SK-N-SH (cell line): ENCODE results near the gene PALM2AKAP2. TPM values are rescaled to one million over a fixed set of nuclear protein-coding genes. Genes with fewer than 3 reads are reported as not detected.

Experiments used
- CTCF ChIA-PET: fragments of 300-600, 350-600 bp; formaldehyde crosslinking; extraction: SDS; loops from one replicate; lab custom pipeline; 2021; lab: Yijun Ruan, JAX
- POLR2A ChIA-PET: fragments of 350-600 bp; sonication (Branson Sonifier 250); formaldehyde crosslinking; extraction: SDS; loops from one replicate; lab custom pipeline; 2020; ENCODE audit warnings: antibody characterized with exemption, inconsistent platforms; lab: Yijun Ruan, JAX
- DNase-seq: peaks from one replicate; pipeline ENCODE4 v3.0.0; 2012
- H2AFZ ChIP-seq: fragments of 200-600 bp; sonication (generic); 2 replicates; pipeline ENCODE4 v1.8.1; 2016; ENCODE audit warnings: antibody characterized with exemption, mild to moderate bottlenecking, low read depth
- H3F3A ChIP-seq: fragments of 200-600 bp; sonication (generic); replicated peaks from 2 replicates; pipeline ENCODE3; 2016; ENCODE audit warnings: antibody characterized with exemption, mild to moderate bottlenecking; ENCODE audit not compliant: insufficient read depth
- H3K27ac ChIP-seq, 2 experiments: fragments of 200-500 bp in 1 of 2; fragments of 200-600 bp in 1 of 2; sonication (Bioruptor generic) in 1 of 2; sonication (generic), shearing (Covaris generic) in 1 of 2; 2 replicates each; pipeline versions ENCODE4 v1.5.1 to v1.6.1; 2014 to 2016; ENCODE audit warnings: low read depth in 2 of 2, inconsistent platforms in 1 of 2, low read length in 1 of 2, mild to moderate bottlenecking in 1 of 2, mixed read lengths in 1 of 2
- H3K27me3 ChIP-seq: fragments of 200-600 bp; sonication (generic), shearing (Covaris generic); 2 replicates; pipeline ENCODE4 v1.6.1; 2016; ENCODE audit warnings: mixed run types; ENCODE audit not compliant: insufficient read depth
- H3K36me3 ChIP-seq, 2 experiments: fragments of 200-500 bp in 1 of 2; fragments of 200-600 bp in 1 of 2; sonication (Bioruptor generic) in 1 of 2; sonication (generic) in 1 of 2; replicated peaks in 1 of 2; 2 replicates each; pipeline versions ENCODE3 to v1.5.1; 2014 to 2016; ENCODE audit warnings: low read length in 1 of 2, mild to moderate bottlenecking in 1 of 2; ENCODE audit not compliant: insufficient read depth in 2 of 2, control insufficient read depth in 1 of 2
- H3K4me1 ChIP-seq, 2 experiments: fragments of 200-500 bp in 1 of 2; fragments of 200-600 bp in 1 of 2; sonication (Bioruptor generic) in 1 of 2; sonication (generic), shearing (Covaris generic) in 1 of 2; 2 replicates each; pipeline versions ENCODE4 v1.5.1 to v1.6.1; 2014 to 2016; ENCODE audit warnings: low read depth in 1 of 2, low read length in 1 of 2, mixed run types in 1 of 2; ENCODE audit not compliant: insufficient read depth in 2 of 2, control insufficient read depth in 1 of 2
- H3K4me2 ChIP-seq: fragments of 200-600 bp; sonication (generic), shearing (Covaris generic); 2 replicates; pipeline ENCODE4 v1.6.1; 2017; ENCODE audit warnings: mixed run types
- H3K4me3 ChIP-seq, 2 experiments: fragments of 200-500 bp in 1 of 2; fragments of 200-600 bp in 1 of 2; sonication (Bioruptor generic) in 1 of 2; sonication (generic), shearing (Covaris generic) in 1 of 2; 2 replicates each; pipeline versions ENCODE4 v1.5.1 to v1.8.1; 2014 to 2016; ENCODE audit warnings: low read depth in 2 of 2, inconsistent platforms in 1 of 2, low read length in 1 of 2, mild to moderate bottlenecking in 1 of 2, mixed read lengths in 1 of 2, moderate library complexity in 1 of 2
- H3K79me2 ChIP-seq: fragments of 200-600 bp; sonication (generic); 2 replicates; pipeline ENCODE4 v1.8.1; 2017; ENCODE audit warnings: mild to moderate bottlenecking; ENCODE audit not compliant: insufficient read depth
- H3K9ac ChIP-seq: fragments of 200-600 bp; sonication (generic); 2 replicates; pipeline ENCODE4 v1.6.1; 2017; ENCODE audit warnings: mixed run types
- H3K9me2 ChIP-seq: fragments of 200-600 bp; sonication (generic); 2 replicates; pipeline ENCODE4 v1.6.1; 2017; ENCODE audit warnings: mixed run types
- H3K9me3 ChIP-seq: fragments of 200-600 bp; sonication (generic); 2 replicates; pipeline ENCODE4 v1.6.1; 2017; ENCODE audit warnings: mixed run types, mild to moderate bottlenecking, moderate library complexity
- H4K20me1 ChIP-seq: fragments of 200-600 bp; sonication (generic); 2 replicates; pipeline ENCODE4 v1.6.1; 2017; ENCODE audit warnings: mild to moderate bottlenecking, mixed run types; ENCODE audit not compliant: insufficient read depth
- CHD2 ChIP-seq: fragments of 150-350 bp; IDR thresholded peaks from 2 replicates; pipeline ENCODE4 v1.6.1; 2018; ENCODE audit warnings: low read length; ENCODE audit not compliant: partially characterized antibody
- ELF1 ChIP-seq: IDR thresholded peaks from 2 replicates; pipeline ENCODE4 v1.4.0; 2012
- EP300 ChIP-seq, 2 experiments: IDR thresholded peaks; 2 replicates each; pipeline versions ENCODE4 v1.4.0 to v1.6.1; 2012; ENCODE audit warnings: borderline replicate concordance in 1 of 2, low read depth in 1 of 2, low read length in 1 of 2
- EZH2phosphoT487 ChIP-seq: fragments of 200-600 bp; sonication (generic); IDR thresholded peaks from 2 replicates; pipeline ENCODE4 v1.6.1; 2017; ENCODE audit warnings: low read depth, mixed run types, mild to moderate bottlenecking, antibody characterized with exemption, moderate library complexity, borderline replicate concordance
- FOSL2 ChIP-seq: IDR thresholded peaks from 2 replicates; pipeline ENCODE4 v1.4.0; 2012; ENCODE audit warnings: low read depth, mild to moderate bottlenecking, moderate library complexity, borderline replicate concordance
- FOXJ3 ChIP-seq: sonication (generic); formaldehyde crosslinking; IDR thresholded peaks from 2 replicates; pipeline ENCODE4 v1.5.1; 2020; ENCODE audit warnings: mild to moderate bottlenecking, missing genetic modification reagents
- FOXM1 ChIP-seq: IDR thresholded peaks from 2 replicates; pipeline ENCODE4 v1.4.0; 2012; ENCODE audit warnings: low read depth, mild to moderate bottlenecking
- GABPA ChIP-seq: IDR thresholded peaks from 2 replicates; pipeline ENCODE4 v1.4.0; 2012; ENCODE audit warnings: low read depth, mild to moderate bottlenecking
- MEF2A ChIP-seq: IDR thresholded peaks from 2 replicates; pipeline ENCODE4 v1.4.0; 2012; ENCODE audit warnings: low read depth, borderline replicate concordance
- NFIC ChIP-seq: IDR thresholded peaks from 2 replicates; pipeline ENCODE4 v1.4.0; 2012; ENCODE audit warnings: borderline replicate concordance
- POLR2AphosphoS5 ChIP-seq: IDR thresholded peaks from 2 replicates; pipeline ENCODE4 v1.6.1; 2012; ENCODE audit warnings: low read depth, low read length
- RCOR1 ChIP-seq: fragments of 150-350 bp; IDR thresholded peaks from 2 replicates; pipeline ENCODE4 v1.6.1; 2017; ENCODE audit warnings: antibody characterized with exemption, low read length
- TAF1 ChIP-seq: IDR thresholded peaks from 2 replicates; pipeline ENCODE4 v1.6.1; 2012; ENCODE audit warnings: low read depth, mild to moderate bottlenecking, low read length, moderate library complexity, borderline replicate concordance
- WGBS: methylation state at CpG from one replicate; pipeline ENCODE4 v1.1.6; 2017; ENCODE audit warnings: low lambda C conversion rate; 5-methylcytosine and 5-hydroxymethylcytosine counted together
- polyA plus RNA-seq, 3 experiments: library from polyadenylated mRNA; depleted of rRNA; stranded (reverse); fragments of >200 nt; gene quantifications; 2 replicates each; pipeline ENCODE4 v1.2.3, GENCODE V29; 2012
- TF ChIP-seq, protein P1 (sequence below): IDR thresholded peaks from 2 replicates; pipeline ENCODE4 v1.4.0; 2012; ENCODE audit warnings: low read depth, borderline replicate concordance
- TF ChIP-seq, protein P2 (sequence below): IDR thresholded peaks from 2 replicates; pipeline ENCODE4 v1.4.0; 2012; ENCODE audit warnings: low read depth

PALM2AKAP2 gene
- polyA plus RNA-seq, 1 of the 3 experiments (the other 2 are of a cell fraction) = 4.3 TPM

DNA sequence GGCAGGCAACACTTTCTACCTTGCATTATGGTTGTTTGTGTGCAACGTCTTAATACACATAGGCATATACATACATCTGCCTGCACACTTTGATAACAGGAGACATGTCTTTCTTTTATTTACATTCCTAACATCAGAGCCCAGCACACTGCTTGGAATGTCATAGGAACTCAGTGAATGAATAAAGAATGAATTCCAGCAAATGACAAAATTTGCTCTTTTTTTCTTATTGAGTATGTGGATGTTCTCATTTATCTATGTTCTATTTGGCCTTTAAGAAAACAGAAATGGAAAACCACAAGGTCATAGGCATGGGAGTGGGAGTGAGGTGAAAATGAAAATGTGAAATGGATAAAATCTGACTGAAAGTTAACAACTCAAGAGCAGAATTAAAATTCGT, 36.3 kb upstream of the PALM2AKAP2 start:
- Histone ChIP-seq H3K27me3 (no peaks in the 10 kb centered on the region; the same call in 1 of the 2 replicates), H3K36me3 (no peaks in the 10 kb centered on the region), H3K79me2 (no peaks in the 10 kb centered on the region), H3K9me2 (no peaks in the 10 kb centered on the region), H3K9me3 (no peaks in the 10 kb centered on the region), H3K9ac (no peak overlapping the region), H3K4me3 (no peak overlapping the region), H4K20me1 (no peaks in the 10 kb centered on the region), H3F3A (no peaks in the 10 kb centered on the region), H3K4me2 (no peak overlapping the region), H3K4me1 (no peaks in the 10 kb centered on the region; a peak in 2 of 4 replicates), H3K27ac (no peak overlapping the region), H2AFZ (no peak overlapping the region)
- 6% methylated on average over 2 of the region's 2 CpGs for WGBS
- DNase-seq = no peak
- ChIA-PET CTCF (no interaction called here), POLR2A (no interaction called here)
- no peak for TF ChIP-seq FOXM1
- TF ChIP-seq ELF1 = no peak
- no peak for TF ChIP-seq FOXJ3
- no peak for TF ChIP-seq GABPA
- TF ChIP-seq, protein P1, sequence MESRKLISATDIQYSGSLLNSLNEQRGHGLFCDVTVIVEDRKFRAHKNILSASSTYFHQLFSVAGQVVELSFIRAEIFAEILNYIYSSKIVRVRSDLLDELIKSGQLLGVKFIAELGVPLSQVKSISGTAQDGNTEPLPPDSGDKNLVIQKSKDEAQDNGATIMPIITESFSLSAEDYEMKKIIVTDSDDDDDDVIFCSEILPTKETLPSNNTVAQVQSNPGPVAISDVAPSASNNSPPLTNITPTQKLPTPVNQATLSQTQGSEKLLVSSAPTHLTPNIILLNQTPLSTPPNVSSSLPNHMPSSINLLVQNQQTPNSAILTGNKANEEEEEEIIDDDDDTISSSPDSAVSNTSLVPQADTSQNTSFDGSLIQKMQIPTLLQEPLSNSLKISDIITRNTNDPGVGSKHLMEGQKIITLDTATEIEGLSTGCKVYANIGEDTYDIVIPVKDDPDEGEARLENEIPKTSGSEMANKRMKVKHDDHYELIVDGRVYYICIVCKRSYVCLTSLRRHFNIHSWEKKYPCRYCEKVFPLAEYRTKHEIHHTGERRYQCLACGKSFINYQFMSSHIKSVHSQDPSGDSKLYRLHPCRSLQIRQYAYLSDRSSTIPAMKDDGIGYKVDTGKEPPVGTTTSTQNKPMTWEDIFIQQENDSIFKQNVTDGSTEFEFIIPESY = no peak
- TF ChIP-seq EP300 (IDR thresholded peaks at IDR 0.05; ENCODE audit: borderline replicate concordance in 1 of 2, low read depth in 1 of 2, low read length in 1 of 2) = no peak
- no peak for TF ChIP-seq RCOR1

DNA sequence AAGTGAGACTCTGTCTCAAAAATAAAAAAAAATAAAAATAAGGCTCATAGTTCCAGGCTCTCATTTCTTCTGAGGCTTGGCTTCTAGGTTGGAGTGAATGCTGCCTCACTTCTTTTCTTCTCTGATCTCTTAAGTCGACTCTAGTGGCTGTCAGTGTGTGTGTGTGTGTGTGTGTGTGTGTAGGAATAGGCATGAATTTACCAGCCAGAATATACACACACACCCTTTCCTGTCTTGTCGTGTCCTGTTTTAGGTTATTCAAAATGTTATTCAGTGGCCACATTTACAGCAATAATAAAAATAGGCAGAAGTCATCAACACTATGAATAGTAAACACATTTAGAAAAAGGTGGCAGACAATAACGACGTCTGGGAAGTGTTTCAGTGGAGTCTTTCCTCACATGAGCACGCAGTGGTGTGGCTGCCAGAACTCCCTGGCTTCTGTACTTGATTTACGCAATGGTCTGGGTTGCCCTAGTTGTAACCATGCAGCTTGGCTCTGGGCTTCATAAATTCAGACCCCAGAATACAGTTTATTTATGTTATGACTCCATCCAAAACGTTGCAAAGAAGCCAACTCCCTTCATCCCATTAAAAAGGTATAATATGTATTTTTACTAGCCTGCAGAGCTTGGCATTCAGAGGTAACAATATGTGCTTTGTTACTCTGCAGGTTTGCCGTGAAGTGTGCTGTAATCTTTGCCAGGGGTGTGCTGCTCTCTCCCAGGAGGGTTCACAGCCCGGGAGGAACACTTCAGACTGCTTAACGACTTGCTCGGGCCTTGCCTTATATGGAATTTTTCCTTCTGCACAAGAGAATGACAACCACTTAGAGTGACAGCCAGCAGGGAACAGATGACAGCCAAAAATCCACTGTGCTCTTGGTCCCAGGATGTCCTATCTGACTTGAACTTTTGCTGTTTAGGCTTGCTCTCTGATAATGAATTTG, 34.4 kb upstream of the PALM2AKAP2 start:
- H3K27ac ChIP-seq = no peak overlapping the region
- H3K4me1 ChIP-seq = no peaks in the 10 kb centered on the region; a peak in 2 of 4 replicates
- H3K9me2 ChIP-seq = no peaks in the 10 kb centered on the region
- DNase-seq = no peak
- no peaks in the 10 kb centered on the region for H3K79me2 ChIP-seq
- H3K9ac ChIP-seq = no peak overlapping the region
- no peaks in the 10 kb centered on the region for H3K9me3 ChIP-seq
- H4K20me1 ChIP-seq = no peaks in the 10 kb centered on the region
- ChIA-PET CTCF (no interaction called here), POLR2A (no interaction called here)
- H2AFZ ChIP-seq = peak overlapping the region; percentile 27; the same call in 1 of the 2 replicates
- no peak overlapping the region for H3K4me2 ChIP-seq
- TF ChIP-seq, protein P2, sequence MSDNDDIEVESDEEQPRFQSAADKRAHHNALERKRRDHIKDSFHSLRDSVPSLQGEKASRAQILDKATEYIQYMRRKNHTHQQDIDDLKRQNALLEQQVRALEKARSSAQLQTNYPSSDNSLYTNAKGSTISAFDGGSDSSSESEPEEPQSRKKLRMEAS = no peak
- TF ChIP-seq FOSL2 = no peak
- TF ChIP-seq NFIC = no peak
- TF ChIP-seq ELF1 = no peak
- TF ChIP-seq POLR2AphosphoS5 = no peak
- TF ChIP-seq TAF1 = no peak
- TF ChIP-seq EZH2phosphoT487 = no peak
- no peak for TF ChIP-seq CHD2
- no peak for TF ChIP-seq MEF2A
- no peaks in the 10 kb centered on the region for H3F3A ChIP-seq
- H3K4me3 ChIP-seq = no peak overlapping the region; a peak in 1 of 4 replicates
- WGBS = 18% methylated on average over 11 of the region's 11 CpGs
- no peaks in the 10 kb centered on the region for H3K36me3 ChIP-seq
- H3K27me3 ChIP-seq = no peaks in the 10 kb centered on the region; the same call in 1 of the 2 replicates
